Left ventricle myocardium inferior (tissue), 1 donor: ENCODE measurements around the gene DOC2B. TPM values are rescaled to one million over a fixed set of nuclear protein-coding genes. Genes with fewer than 3 reads are reported as not detected.
"Not testable (repeated sequence)": the region's sequence is repeated elsewhere in the genome, so short reads cannot be mapped to it uniquely, and the experiment has no call there.

Experiments used
- DNase-seq: peaks from one replicate; pipeline ENCODE4 v3.0.0-alpha.2; 2020
- H3K27ac ChIP-seq: fragments of 200-600 bp; replicated peaks from 2 replicates; pipeline ENCODE4 v1.8.0; 2021
- H3K27me3 ChIP-seq: fragments of 200-600 bp; 2 replicates; pipeline ENCODE4 v1.8.0; 2021; ENCODE audit warnings: low read depth
- H3K36me3 ChIP-seq: fragments of 200-600 bp; 2 replicates; pipeline ENCODE4 v1.8.0; 2021
- H3K4me1 ChIP-seq: fragments of 200-600 bp; 2 replicates; pipeline ENCODE4 v1.8.0; 2021
- H3K4me3 ChIP-seq: fragments of 200-600 bp; 2 replicates; pipeline ENCODE4 v1.8.0; 2021; ENCODE audit warnings: mild to moderate bottlenecking, moderate library complexity
- H3K9me3 ChIP-seq: fragments of 200-600 bp; replicated peaks from 2 replicates; pipeline ENCODE4 v1.8.0; 2021
- CTCF ChIP-seq: fragments of 200-600 bp; IDR thresholded peaks from 2 replicates; pipeline ENCODE4 v1.8.0; 2021; ENCODE audit warnings: antibody characterized with exemption, mild to moderate bottlenecking, borderline replicate concordance
- intact Hi-C: fragments of 100-400 bp; cut with micrococcal nuclease; formaldehyde crosslinking; loops from one replicate; pipeline ENCODE4 v1.11.0; 2022
- total RNA-seq: library from RNA; stranded (reverse); fragmentation: NEBNext Ultra II Directional; extraction: Animal tissue kit (Norgen Biotek cat#: 25700); gene quantifications from one replicate; pipeline ENCODE4 v1.2.1, GENCODE V29; 2021
- donor health status: DM: no; HTN: yes; CAD: no; lungs with severe emphysema.

DOC2B gene
- total RNA-seq, 1 donor from 2014 or later, result 2.7 TPM

- no peak for TF ChIP-seq CTCF
- H3K36me3 ChIP-seq, result no peaks in the 10 kb centered on the region
- no peak overlapping the region for H3K4me3 ChIP-seq
- peaks cover 3% of the 10 kb centered on the region for H3K27me3 ChIP-seq
- DNase-seq, result peak; percentile 6
- intact Hi-C loops, result loop anchor here (5.0 kb wide), 1 partner anchor 557 kb away; no protein-coding TSS in a partner anchor
- H3K4me1 ChIP-seq, result peaks cover 19% of the 10 kb centered on the region
- H3K27ac ChIP-seq, result no peak overlapping the region
- H3K9me3 ChIP-seq, result no peaks in the 10 kb centered on the region
These were observed 36.3 kb downstream of the DOC2B start for GRCh38 chr17:144936-145670.

- Histone ChIP-seq H3K27ac (no peak overlapping the region), H3K36me3 (no peaks in the 10 kb centered on the region), H3K27me3 (no peaks in the 10 kb centered on the region), H3K4me1 (peaks cover 19% of the 10 kb centered on the region), H3K4me3 (peak overlapping the region; percentile 17), H3K9me3 (no peaks in the 10 kb centered on the region)
- TF ChIP-seq CTCF, result peak; percentile 95
- intact Hi-C loops, result loop anchor here (5.0 kb wide), 1 partner anchor 558 kb away; no protein-coding TSS in a partner anchor
- DNase-seq, result peak; percentile 84
These were observed 37.6 kb downstream of the DOC2B start for GRCh38 chr17:143785-144281.

GRCh38 chr17:142876-143784 lies 38.3 kb downstream of the DOC2B start:
- DNase-seq, result no peak
- Histone ChIP-seq H3K4me3 (no peak overlapping the region), H3K27ac (no peak overlapping the region), H3K27me3 (no peaks in the 10 kb centered on the region), H3K9me3 (no peaks in the 10 kb centered on the region), H3K36me3 (no peaks in the 10 kb centered on the region), H3K4me1 (peaks cover 19% of the 10 kb centered on the region)
- intact Hi-C loops, result loop anchor here (5.0 kb wide), 1 partner anchor 559 kb away; no protein-coding TSS in a partner anchor
- TF ChIP-seq CTCF, result no peak

GRCh38 chr17:142102-142661 lies 39.3 kb downstream of the DOC2B start:
- H3K4me3 ChIP-seq, result no peak overlapping the region
- no peaks in the 10 kb centered on the region for H3K9me3 ChIP-seq
- H3K27ac ChIP-seq, result no peak overlapping the region
- no peaks in the 10 kb centered on the region for H3K36me3 ChIP-seq
- no peak for TF ChIP-seq CTCF
- DNase-seq, result no peak
- intact Hi-C loops, result loop anchor here (5.0 kb wide), 1 partner anchor 560 kb away; no protein-coding TSS in a partner anchor
- no peaks in the 10 kb centered on the region for H3K27me3 ChIP-seq
- H3K4me1 ChIP-seq, result peaks cover 19% of the 10 kb centered on the region

GRCh38 chr17:139401-140205 lies 41.8 kb downstream of the DOC2B start:
- not testable (repeated sequence) for H3K27ac ChIP-seq, H3K36me3 ChIP-seq, H3K4me3 ChIP-seq, H3K9me3 ChIP-seq, H3K27me3 ChIP-seq, DNase-seq
- peaks cover 12% of the 10 kb centered on the region for H3K4me1 ChIP-seq
- intact Hi-C loops, result loop anchor here (5.0 kb wide), 1 partner anchor 563 kb away; no protein-coding TSS in a partner anchor

GRCh38 chr17:137166-137807 lies 44.2 kb downstream of the DOC2B start, which contains the start of gene SCGB1C2:
Gene SCGB1C2 (plus strand): TSS chr17:137569. CDS start chr17:137591, 22 bp downstream.
- DNase-seq, intact Hi-C loops: not testable (repeated sequence)

More at GRCh38 chr17:137166-137807, 44.2 kb downstream of the DOC2B start, which contains the start of gene SCGB1C2:
- not testable (repeated sequence) for H3K36me3 ChIP-seq, H3K27me3 ChIP-seq, H3K4me3 ChIP-seq, H3K9me3 ChIP-seq, H3K27ac ChIP-seq, H3K4me1 ChIP-seq
